Measurements from ENCODE around the gene SGCA. TPM values are rescaled to one million over a fixed set of nuclear protein-coding genes. Genes with fewer than 3 reads are reported as not detected.

Gene SGCA
- polyA plus RNA-seq, 1 donor (not counting 4 experiments of a cell fraction or from before 2014, with no cell fraction given): not detected

DNA sequence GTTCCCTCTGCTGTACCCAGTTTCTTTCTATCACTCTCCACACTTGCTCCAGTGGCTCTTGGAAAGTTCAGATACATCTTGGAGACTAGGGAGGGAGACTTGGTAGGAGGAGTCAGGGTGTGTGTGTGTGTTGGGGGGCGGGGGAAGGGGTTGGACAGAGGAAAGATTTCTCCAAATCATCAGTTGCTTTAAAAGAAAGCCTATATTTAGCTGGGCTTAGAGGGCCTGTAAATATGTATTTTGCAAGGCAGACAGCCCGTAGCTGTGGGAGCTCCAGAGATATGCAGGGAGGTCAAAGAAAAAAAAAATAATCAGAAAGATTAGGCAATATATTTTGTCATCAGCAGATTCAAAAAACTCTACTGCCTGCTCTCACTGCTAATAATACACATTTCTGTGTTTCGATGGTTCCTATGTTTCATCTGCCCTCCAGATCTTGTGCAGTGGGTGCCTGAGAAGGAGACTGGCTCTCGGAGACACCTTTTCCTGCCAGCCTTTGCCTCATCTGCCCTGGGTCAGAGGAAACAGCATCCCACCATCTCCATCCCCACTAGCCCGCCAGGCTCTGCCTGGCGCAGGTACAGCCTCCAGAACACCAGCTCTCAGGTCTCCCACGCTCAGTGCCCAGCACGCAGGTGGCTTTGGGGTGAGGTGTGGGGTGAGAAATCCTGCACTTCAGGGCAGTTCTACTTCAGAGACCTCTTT is 10.5 kb upstream of the SGCA start:
- dilution Hi-C loops (cut with MboI; ENCODE audit: extremely low pct_ligation_motif_present, low sequenced_read_pairs): no loop called here
- Histone ChIP-seq H3K27me3 (ENCODE audit: control insufficient read depth, extremely low read depth, insufficient read depth, low read length) (no peaks in the 10 kb centered on the region), H3K9ac (ENCODE audit: control insufficient read depth, extremely low read depth, insufficient read depth, low read length) (no peak overlapping the region), H2AFZ (ENCODE audit: control insufficient read depth, low read length) (no peak overlapping the region), H3K79me2 (ENCODE audit: control insufficient read depth, insufficient read depth, low read length) (peaks cover 2% of the 10 kb centered on the region), H3K27ac (ENCODE audit: control insufficient read depth, insufficient read depth, low read length) (no peak overlapping the region), H3K9me1 (ENCODE audit: control insufficient read depth, extremely low read depth, insufficient read depth, low read length) (no peaks in the 10 kb centered on the region), H3K36me3 (ENCODE audit: control insufficient read depth in 2 of 2, extremely low read depth in 1 of 2, insufficient read depth in 2 of 2, low read length in 2 of 2) (no peaks in the 10 kb centered on the region), H3K4me3 (ENCODE audit: control insufficient read depth in 2 of 3, extremely low read depth in 1 of 3, insufficient read depth in 2 of 3, low read depth in 1 of 3, low read length in 3 of 3) (no peak overlapping the region), H3K4me1 (ENCODE audit: control insufficient read depth, extremely low read depth, insufficient read depth, low read length) (peaks cover 30% of the 10 kb centered on the region), H3K4me2 (ENCODE audit: control insufficient read depth, extremely low read depth, insufficient read depth, low read depth, low read length) (no peak overlapping the region), H3K9me3 (ENCODE audit: control insufficient read depth, low read depth, low read length) (no peaks in the 10 kb centered on the region), H4K20me1 (ENCODE audit: control insufficient read depth, extremely low read depth, insufficient read depth, low read length) (no peaks in the 10 kb centered on the region)
- FAIRE-seq (no peak), DNase-seq (ENCODE audit: low read depth, low spot score) (no peak)
- no peak for TF ChIP-seq EZH2 (IDR thresholded peaks at IDR 0.05; ENCODE audit: low read length)

GRCh38 chr17:50157891-50158290 is 7.9 kb upstream of the SGCA start:
- DNase-seq (ENCODE audit: low read depth, low spot score): no peak
- Histone ChIP-seq H3K27me3 (ENCODE audit: control insufficient read depth, extremely low read depth, insufficient read depth, low read length) (no peaks in the 10 kb centered on the region), H3K79me2 (ENCODE audit: control insufficient read depth, insufficient read depth, low read length) (no peaks in the 10 kb centered on the region), H3K9me1 (ENCODE audit: control insufficient read depth, extremely low read depth, insufficient read depth, low read length) (no peaks in the 10 kb centered on the region), H2AFZ (ENCODE audit: control insufficient read depth, low read length) (no peak overlapping the region), H3K4me1 (ENCODE audit: control insufficient read depth, extremely low read depth, insufficient read depth, low read length) (peaks cover 25% of the 10 kb centered on the region), H3K36me3 (ENCODE audit: control insufficient read depth in 2 of 2, extremely low read depth in 1 of 2, insufficient read depth in 2 of 2, low read length in 2 of 2) (no peaks in the 10 kb centered on the region), H3K27ac (ENCODE audit: control insufficient read depth, insufficient read depth, low read length) (no peak overlapping the region), H3K4me3 (ENCODE audit: control insufficient read depth in 2 of 3, extremely low read depth in 1 of 3, insufficient read depth in 2 of 3, low read depth in 1 of 3, low read length in 3 of 3) (no peak overlapping the region), H3K9ac (ENCODE audit: control insufficient read depth, extremely low read depth, insufficient read depth, low read length) (no peak overlapping the region), H3K4me2 (ENCODE audit: control insufficient read depth, extremely low read depth, insufficient read depth, low read depth, low read length) (no peak overlapping the region), H3K9me3 (ENCODE audit: control insufficient read depth, low read depth, low read length) (no peaks in the 10 kb centered on the region), H4K20me1 (ENCODE audit: control insufficient read depth, extremely low read depth, insufficient read depth, low read length) (no peaks in the 10 kb centered on the region)
- no peak for FAIRE-seq
- dilution Hi-C loops (cut with MboI; ENCODE audit: extremely low pct_ligation_motif_present, low sequenced_read_pairs): no loop called here
- no peak for TF ChIP-seq CTCF (optimal IDR thresholded peaks at IDR 0.05 in 1 of 3, IDR thresholded peaks at IDR 0.05 in 1 of 3, conservative IDR thresholded peaks at IDR 0.05 in 1 of 3; ENCODE audit: extremely low read depth in 1 of 3, insufficient read depth in 2 of 3, low read length in 3 of 3)
- TF ChIP-seq EZH2 (IDR thresholded peaks at IDR 0.05; ENCODE audit: low read length): no peak

Data from keratinocyte (primary cell).